ENCODE results near the gene RAP1GAP.

DNA sequence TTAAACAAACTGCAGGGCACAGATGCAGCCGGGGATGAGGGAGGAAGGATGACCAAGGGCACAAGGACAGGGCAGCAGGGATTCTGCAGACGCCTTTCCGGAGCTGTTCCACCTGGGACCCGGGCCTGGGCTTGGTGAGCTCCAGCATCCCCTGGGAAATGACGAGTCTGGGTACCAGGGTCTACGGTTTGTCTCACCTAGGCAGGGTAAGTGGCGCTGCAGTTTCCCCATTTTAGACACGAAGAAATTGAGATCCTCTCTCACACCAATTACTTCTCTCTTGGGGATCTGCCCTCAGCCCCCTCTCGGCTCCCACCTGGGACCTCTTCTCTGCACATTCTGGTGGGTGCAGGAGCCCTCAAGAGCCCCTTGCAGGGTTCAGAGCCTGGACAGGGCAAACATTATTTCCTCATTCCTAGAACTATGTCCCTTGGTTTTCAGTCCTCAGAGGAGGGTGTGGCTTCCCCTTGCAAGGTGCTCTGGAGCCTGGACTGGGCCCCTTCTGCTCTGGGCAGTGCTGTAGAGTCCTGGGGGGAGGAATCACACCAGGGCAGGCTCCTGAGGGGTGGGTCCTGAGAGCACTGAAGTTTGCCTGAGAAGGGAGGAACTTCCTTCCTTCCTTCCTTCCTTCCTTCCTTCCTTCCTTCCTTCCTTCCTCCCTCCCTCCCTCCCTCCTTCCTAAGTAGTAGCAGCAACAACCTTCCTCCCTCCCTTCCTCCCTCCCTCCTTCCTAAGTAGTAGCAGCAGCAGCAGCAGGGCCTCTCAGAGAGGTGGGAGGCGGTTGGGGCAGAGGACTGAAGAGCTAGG, 16.0 kb downstream of the RAP1GAP start:
- TF ChIP-seq, protein P1, sequence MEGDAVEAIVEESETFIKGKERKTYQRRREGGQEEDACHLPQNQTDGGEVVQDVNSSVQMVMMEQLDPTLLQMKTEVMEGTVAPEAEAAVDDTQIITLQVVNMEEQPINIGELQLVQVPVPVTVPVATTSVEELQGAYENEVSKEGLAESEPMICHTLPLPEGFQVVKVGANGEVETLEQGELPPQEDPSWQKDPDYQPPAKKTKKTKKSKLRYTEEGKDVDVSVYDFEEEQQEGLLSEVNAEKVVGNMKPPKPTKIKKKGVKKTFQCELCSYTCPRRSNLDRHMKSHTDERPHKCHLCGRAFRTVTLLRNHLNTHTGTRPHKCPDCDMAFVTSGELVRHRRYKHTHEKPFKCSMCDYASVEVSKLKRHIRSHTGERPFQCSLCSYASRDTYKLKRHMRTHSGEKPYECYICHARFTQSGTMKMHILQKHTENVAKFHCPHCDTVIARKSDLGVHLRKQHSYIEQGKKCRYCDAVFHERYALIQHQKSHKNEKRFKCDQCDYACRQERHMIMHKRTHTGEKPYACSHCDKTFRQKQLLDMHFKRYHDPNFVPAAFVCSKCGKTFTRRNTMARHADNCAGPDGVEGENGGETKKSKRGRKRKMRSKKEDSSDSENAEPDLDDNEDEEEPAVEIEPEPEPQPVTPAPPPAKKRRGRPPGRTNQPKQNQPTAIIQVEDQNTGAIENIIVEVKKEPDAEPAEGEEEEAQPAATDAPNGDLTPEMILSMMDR (IDR thresholded peaks at IDR 0.05; ENCODE audit: borderline replicate concordance, extremely low read depth, low read length, poor library complexity, severe bottlenecking) = no peak
- no peak for TF ChIP-seq EZH2 (IDR thresholded peaks at IDR 0.05; ENCODE audit: borderline replicate concordance, low read depth, low read length, severe bottlenecking)
